ENCODE data around the gene L2HGDH.

- TF ChIP-seq CTCF (conservative IDR thresholded peaks at IDR 0.05; ENCODE audit: low read length) (no peak), EZH2phosphoT487 (IDR thresholded peaks at IDR 0.05; ENCODE audit: borderline replicate concordance, low read depth, low read length) (no peak)
These were observed 93.5 kb downstream of the L2HGDH start for GRCh38 chr14:50218501-50218900.
